Measurements from ENCODE around the gene CPM.
"Not testable (repeated sequence)": the region's sequence is repeated elsewhere in the genome, so short reads cannot be mapped to it uniquely, and the experiment has no call there.

CPM gene

DNA sequence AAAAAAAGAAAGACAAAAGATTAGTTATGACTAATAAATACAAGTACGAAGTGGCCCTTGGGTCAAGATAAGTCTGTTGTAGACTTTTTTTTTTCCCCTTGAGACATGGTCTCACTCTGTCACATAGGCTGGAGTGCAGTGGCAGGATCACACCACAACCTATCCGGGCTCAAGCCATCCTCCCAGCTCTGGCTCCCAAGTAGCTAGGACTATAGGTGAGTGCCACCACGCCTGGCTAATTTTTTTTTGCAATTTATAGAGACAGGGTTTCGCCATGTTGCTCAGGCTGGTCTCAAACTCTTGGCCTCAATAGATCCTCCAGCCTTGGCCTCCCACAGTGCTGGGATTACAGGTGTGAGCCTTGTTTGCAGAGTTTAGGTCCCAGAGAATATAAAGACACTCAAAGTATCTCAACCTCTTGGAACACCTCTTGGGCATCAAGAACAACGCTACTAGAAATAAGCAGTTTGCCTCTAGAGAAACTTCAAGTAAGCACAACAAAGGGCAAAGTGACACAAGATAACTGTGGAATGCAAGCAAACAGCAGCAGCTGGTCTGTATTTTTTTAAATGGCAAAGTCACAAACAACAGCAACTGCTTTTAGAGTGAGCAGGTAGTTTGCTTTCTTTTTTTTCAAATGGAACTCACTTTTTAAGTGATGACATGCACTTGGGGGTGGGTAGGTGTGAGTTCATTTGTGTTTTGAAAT is 128.9 kb downstream of the CPM start:
- TF ChIP-seq TSHZ2 (CRISPR knock-in tag; IDR thresholded peaks at IDR 0.05): no peak
- TF ChIP-seq BACH2 (CRISPR knock-in tag; IDR thresholded peaks at IDR 0.05; ENCODE audit: borderline replicate concordance): no peak
- TF ChIP-seq SNAI2 (CRISPR knock-in tag; IDR thresholded peaks at IDR 0.05): no peak
- TF ChIP-seq CREB5 (CRISPR knock-in tag; IDR thresholded peaks at IDR 0.05; ENCODE audit: low read depth): no peak
- no peak for TF ChIP-seq TOX (CRISPR knock-in tag; IDR thresholded peaks at IDR 0.05; ENCODE audit: borderline replicate concordance)
- no peak for TF ChIP-seq ARNTL (CRISPR knock-in tag; IDR thresholded peaks at IDR 0.05; ENCODE audit: borderline replicate concordance, low read depth)
- no peak for TF ChIP-seq ZC3H10 (CRISPR knock-in tag; IDR thresholded peaks at IDR 0.05)
- TF ChIP-seq TCF4 (CRISPR knock-in tag; IDR thresholded peaks at IDR 0.05; ENCODE audit: borderline replicate concordance): no peak
- TF ChIP-seq, protein P1, sequence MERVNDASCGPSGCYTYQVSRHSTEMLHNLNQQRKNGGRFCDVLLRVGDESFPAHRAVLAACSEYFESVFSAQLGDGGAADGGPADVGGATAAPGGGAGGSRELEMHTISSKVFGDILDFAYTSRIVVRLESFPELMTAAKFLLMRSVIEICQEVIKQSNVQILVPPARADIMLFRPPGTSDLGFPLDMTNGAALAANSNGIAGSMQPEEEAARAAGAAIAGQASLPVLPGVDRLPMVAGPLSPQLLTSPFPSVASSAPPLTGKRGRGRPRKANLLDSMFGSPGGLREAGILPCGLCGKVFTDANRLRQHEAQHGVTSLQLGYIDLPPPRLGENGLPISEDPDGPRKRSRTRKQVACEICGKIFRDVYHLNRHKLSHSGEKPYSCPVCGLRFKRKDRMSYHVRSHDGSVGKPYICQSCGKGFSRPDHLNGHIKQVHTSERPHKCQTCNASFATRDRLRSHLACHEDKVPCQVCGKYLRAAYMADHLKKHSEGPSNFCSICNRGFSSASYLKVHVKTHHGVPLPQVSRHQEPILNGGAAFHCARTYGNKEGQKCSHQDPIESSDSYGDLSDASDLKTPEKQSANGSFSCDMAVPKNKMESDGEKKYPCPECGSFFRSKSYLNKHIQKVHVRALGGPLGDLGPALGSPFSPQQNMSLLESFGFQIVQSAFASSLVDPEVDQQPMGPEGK (CRISPR knock-in tag; IDR thresholded peaks at IDR 0.05; ENCODE audit: borderline replicate concordance): no peak
- TF ChIP-seq OSR1 (CRISPR knock-in tag; IDR thresholded peaks at IDR 0.05): no peak
- no peak for TF ChIP-seq ISL1 (CRISPR knock-in tag; IDR thresholded peaks at IDR 0.05)
- no peak for TF ChIP-seq ESRRG (CRISPR knock-in tag; IDR thresholded peaks at IDR 0.05)
- TF ChIP-seq, protein P2, sequence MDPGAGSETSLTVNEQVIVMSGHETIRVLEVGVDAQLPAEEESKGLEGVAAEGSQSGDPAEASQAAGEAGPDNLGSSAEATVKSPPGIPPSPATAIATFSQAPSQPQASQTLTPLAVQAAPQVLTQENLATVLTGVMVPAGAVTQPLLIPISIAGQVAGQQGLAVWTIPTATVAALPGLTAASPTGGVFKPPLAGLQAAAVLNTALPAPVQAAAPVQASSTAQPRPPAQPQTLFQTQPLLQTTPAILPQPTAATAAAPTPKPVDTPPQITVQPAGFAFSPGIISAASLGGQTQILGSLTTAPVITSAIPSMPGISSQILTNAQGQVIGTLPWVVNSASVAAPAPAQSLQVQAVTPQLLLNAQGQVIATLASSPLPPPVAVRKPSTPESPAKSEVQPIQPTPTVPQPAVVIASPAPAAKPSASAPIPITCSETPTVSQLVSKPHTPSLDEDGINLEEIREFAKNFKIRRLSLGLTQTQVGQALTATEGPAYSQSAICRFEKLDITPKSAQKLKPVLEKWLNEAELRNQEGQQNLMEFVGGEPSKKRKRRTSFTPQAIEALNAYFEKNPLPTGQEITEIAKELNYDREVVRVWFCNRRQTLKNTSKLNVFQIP (CRISPR knock-in tag; IDR thresholded peaks at IDR 0.05; ENCODE audit: borderline replicate concordance, low read depth): no peak
- TF ChIP-seq CSDC2 (CRISPR knock-in tag; IDR thresholded peaks at IDR 0.05): no peak
- no peak for TF ChIP-seq ZFP3 (CRISPR knock-in tag; IDR thresholded peaks at IDR 0.05)
- no peak for TF ChIP-seq PPARA (CRISPR knock-in tag; IDR thresholded peaks at IDR 0.05; ENCODE audit: borderline replicate concordance)
- no peak for TF ChIP-seq GLIS3 (CRISPR knock-in tag; IDR thresholded peaks at IDR 0.05)
- TF ChIP-seq ZNF565 (CRISPR knock-in tag; conservative IDR thresholded peaks at IDR 0.05; ENCODE audit: low read depth): no peak
- TF ChIP-seq ZFP30 (CRISPR knock-in tag; IDR thresholded peaks at IDR 0.05): no peak
- ATAC-seq: no peak

DNA sequence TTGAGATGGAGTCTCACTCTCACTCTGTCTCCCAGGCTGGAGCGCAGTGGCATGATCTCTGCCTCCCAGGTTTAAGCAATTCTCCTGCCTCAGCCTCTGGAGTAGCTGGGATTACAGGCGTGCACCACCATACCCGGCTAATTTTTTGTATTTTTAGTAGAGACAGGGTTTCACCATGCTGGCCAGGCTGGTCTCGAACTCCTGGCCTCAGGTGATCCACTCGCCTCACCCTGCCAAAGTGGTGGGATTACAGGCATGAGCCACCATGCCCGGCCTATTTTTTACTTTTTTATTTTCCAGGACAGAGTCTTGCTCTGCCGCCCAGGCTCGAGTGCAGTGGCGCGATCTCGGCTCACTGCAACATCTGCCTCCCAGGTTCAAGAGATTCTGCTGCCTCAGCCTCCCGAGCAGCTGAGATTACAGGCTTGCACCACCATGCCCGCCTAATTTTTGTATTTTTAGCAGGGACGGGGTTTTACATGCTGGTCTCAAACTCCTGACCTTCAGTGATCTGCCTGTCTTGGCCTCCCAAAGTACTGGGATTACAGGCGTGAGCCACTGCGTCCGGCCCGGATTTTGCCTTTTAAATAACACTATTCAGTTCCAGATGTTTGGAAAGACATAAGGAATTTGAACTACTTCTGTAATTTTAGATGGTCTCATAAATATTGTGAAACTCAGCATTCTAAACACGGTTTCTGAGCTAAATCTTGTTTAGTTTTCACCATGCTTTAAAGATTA is 129.9 kb downstream of the CPM start:
- ATAC-seq: not testable (repeated sequence)

- ATAC-seq: not testable (repeated sequence)
Measured at GRCh38 chr12:68802372-68802745, 130.6 kb downstream of the CPM start.
